HL-60 (cell line): ENCODE measurements around the gene AGAP1.

Source experiments
- CTCF ChIP-seq: IDR thresholded peaks from one replicate; pipeline ENCODE4 v1.5.1; 2011; ENCODE audit warnings: low read length, control low read depth, inconsistent platforms; ENCODE audit not compliant: insufficient read depth
- POLR2AphosphoS5 ChIP-seq: IDR thresholded peaks from 2 replicates; pipeline ENCODE4 v1.6.1; 2012; ENCODE audit warnings: low read depth

- TF ChIP-seq CTCF = no peak
- TF ChIP-seq POLR2AphosphoS5 = no peak
These were observed 31.4 kb upstream of the AGAP1 start for GRCh38 chr2:235462415-235462790.
